NCI-H748 (cell line): ENCODE data around the gene PIK3R4.

Experiments used
- DNase-seq: peaks from one replicate; lab custom pipeline; 2025; ENCODE audit not compliant: unreplicated experiment; lab: John Stamatoyannopoulos, UW

Gene PIK3R4

DNA sequence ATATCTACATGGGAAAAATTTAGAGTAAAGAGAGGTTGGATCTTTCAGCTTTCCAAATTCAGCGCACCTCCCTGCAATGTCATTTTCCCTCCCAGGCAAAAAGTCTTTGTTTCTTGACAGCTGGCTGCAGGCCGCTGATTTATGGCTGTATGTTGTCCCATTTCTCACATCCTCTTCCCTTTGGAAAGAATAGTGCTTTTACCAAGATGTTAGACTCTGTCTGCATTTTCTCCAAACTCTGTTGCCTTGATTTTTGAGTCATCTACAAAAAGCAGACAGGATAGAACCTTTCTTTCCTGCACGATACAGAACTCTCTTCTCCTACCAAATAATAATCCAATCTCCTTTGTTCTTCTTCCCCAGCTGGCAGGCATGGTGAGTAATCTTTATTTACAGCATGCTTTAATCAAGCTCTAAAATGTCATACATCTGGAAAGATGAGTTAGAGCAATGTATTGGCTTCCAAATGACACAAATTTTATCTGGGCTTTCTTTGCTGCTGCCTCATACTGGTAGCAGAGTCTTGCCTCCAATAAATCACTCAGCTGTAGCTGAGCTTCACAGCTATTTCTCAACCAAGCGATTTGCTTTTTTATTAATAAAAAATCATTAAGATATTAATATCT lies 101.9 kb downstream of the PIK3R4 start:
- DNase-seq: no peak

DNA sequence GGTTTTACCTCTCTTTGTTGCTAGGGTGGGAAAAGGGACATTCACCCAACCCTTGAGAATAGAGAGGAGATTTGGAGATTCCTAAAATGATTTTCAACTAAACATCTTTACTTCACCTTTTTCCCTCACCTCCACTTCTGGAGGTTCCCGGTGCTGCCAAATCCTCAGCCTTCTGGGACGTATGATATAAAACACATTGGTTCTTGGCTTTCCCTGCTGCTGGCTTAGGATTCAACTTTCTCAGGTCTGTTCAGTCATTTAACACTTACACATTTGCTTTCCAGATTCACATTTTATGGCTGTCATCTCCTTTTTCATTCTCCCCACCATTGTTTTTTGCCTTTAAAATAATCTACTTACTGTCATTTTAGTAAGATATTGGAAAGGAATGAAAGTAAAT lies 106.6 kb downstream of the PIK3R4 start:
- no peak for DNase-seq

DNA sequence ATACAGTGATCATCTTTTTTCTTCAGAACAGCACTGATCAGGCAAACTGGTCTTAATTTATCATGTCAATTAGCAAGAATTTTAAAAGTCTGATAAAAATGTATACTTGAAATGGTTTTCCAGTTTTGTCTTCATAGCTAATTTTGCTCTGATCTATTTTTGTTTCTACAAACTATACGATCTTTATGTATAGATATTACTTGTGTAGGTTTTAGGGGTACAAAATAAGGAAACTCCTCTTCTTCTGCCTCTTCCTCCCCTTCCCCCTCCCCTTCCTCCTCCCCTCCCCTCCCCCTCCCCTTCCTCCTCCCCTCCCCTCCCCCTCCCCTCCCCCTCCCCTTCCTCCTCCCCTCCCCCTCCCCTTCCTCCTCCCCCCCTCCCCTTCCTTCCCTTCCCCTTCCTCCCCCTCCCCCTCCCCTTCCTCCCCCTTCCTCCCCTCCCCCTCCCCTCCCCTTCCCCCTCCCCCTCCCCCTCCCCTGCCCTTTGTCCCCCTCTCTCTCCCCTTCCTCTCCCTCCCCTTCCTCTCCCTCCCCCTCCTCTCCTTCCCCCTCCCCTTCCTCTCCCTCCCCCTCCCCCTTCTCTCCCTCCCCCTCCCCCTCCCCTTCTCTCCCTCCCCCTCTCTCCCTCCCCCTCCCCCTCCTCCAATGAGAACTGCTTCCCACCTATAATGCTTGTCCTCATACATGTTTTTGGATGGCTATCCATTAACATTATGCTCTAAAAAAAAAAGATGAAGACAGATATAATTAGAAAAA lies 110.0 kb downstream of the PIK3R4 start:
- DNase-seq: no peak

DNA sequence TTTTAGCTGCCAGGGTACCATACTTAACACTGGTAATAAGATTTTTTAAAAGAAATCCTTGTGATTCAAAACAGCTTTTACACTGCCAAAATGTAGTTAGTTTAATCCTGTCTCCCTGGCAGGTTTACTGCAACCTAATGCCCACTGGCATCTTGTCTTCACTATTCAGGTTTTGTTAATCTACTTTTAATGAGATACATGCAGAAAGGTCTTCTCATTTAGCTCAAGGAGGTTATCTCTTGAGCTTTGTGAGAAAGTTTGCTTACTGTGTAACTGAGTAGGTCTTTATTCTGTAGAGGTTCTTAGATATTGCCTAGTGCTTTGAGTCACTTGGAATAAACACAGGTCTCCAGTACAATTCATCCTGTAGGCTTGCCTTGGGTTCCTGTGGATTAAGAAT lies 110.7 kb downstream of the PIK3R4 start:
- no peak for DNase-seq

DNA sequence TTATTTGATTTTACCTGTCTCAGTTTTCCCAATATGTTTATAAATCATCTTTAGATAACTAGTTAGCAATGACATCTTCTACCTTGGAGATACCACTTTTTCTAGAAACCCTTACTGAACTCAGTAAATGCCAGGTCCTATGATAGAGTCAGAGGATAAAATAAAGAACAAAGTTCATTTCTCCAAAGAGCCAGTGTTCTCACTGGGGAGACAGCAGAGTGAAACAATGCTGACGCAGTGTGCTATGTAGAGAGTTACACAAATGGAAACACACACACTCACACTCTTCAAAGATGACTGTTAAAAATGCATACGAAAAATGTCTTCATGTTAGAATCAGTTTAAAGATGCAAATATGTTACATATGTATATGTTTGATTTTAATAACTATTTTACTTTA lies 111.3 kb downstream of the PIK3R4 start:
- DNase-seq: no peak
